IMR-90 (cell line): ENCODE measurements around the gene RBMS3.

Experiments
- BHLHE40 ChIP-seq: fragments of 150-350 bp; IDR thresholded peaks from 2 replicates; pipeline ENCODE4 v1.6.1; 2016; ENCODE audit warnings: mild to moderate bottlenecking, low read depth, low read length
- CEBPB ChIP-seq: IDR thresholded peaks from 2 replicates; pipeline ENCODE4 v1.6.1; 2012; ENCODE audit warnings: low read depth, low read length, improper control_type of control experiment
- CHD1 ChIP-seq: IDR thresholded peaks from 2 replicates; pipeline ENCODE4 v1.6.1; 2012; ENCODE audit warnings: low read depth, low read length, improper control_type of control experiment
- FOS ChIP-seq: fragments of 150-350 bp; IDR thresholded peaks from 2 replicates; pipeline ENCODE4 v1.6.1; 2016; ENCODE audit warnings: low read depth, low read length
- MAFK ChIP-seq: IDR thresholded peaks from 2 replicates; pipeline ENCODE4 v1.6.1; 2012; ENCODE audit warnings: low read depth, low read length, improper control_type of control experiment
- MAZ ChIP-seq: IDR thresholded peaks from 2 replicates; pipeline ENCODE4 v1.6.1; 2012; ENCODE audit warnings: low read depth, mild to moderate bottlenecking, low read length, improper control_type of control experiment, moderate library complexity, borderline replicate concordance
- MXI1 ChIP-seq: IDR thresholded peaks from 2 replicates; pipeline ENCODE4 v1.6.1; 2012; ENCODE audit warnings: low read depth, mild to moderate bottlenecking, low read length, moderate library complexity, borderline replicate concordance
- NFE2L2 ChIP-seq: fragments of 150-350 bp; IDR thresholded peaks from 2 replicates; pipeline ENCODE4 v1.6.1; 2016; ENCODE audit warnings: low read depth, mild to moderate bottlenecking, low read length
- POLR2A ChIP-seq: IDR thresholded peaks from 2 replicates; pipeline ENCODE4 v1.6.1; 2012; ENCODE audit warnings: mild to moderate bottlenecking, low read depth, low read length
- RAD21 ChIP-seq: IDR thresholded peaks from 2 replicates; pipeline ENCODE4 v1.6.1; 2012; ENCODE audit warnings: low read length, improper control_type of control experiment
- RCOR1 ChIP-seq: IDR thresholded peaks from 2 replicates; pipeline ENCODE4 v1.6.1; 2012; ENCODE audit warnings: mild to moderate bottlenecking, low read length, improper control_type of control experiment; ENCODE audit not compliant: insufficient replicate concordance
- RFX5 ChIP-seq: IDR thresholded peaks from 2 replicates; pipeline ENCODE4 v1.8.0; 2012; ENCODE audit warnings: low read depth, mild to moderate bottlenecking, low read length, moderate library complexity
- TF ChIP-seq, protein P1 (sequence below): conservative IDR thresholded peaks from 2 replicates; pipeline ENCODE4 v1.5.1; 2012; ENCODE audit warnings: mild to moderate bottlenecking, low read depth, low read length, improper control_type of control experiment
- TF ChIP-seq, protein P2 (sequence below): fragments of 150-350 bp; IDR thresholded peaks from 2 replicates; pipeline ENCODE4 v1.6.1; 2017; ENCODE audit warnings: mild to moderate bottlenecking, antibody characterized with exemption, low read length, low read depth

DNA sequence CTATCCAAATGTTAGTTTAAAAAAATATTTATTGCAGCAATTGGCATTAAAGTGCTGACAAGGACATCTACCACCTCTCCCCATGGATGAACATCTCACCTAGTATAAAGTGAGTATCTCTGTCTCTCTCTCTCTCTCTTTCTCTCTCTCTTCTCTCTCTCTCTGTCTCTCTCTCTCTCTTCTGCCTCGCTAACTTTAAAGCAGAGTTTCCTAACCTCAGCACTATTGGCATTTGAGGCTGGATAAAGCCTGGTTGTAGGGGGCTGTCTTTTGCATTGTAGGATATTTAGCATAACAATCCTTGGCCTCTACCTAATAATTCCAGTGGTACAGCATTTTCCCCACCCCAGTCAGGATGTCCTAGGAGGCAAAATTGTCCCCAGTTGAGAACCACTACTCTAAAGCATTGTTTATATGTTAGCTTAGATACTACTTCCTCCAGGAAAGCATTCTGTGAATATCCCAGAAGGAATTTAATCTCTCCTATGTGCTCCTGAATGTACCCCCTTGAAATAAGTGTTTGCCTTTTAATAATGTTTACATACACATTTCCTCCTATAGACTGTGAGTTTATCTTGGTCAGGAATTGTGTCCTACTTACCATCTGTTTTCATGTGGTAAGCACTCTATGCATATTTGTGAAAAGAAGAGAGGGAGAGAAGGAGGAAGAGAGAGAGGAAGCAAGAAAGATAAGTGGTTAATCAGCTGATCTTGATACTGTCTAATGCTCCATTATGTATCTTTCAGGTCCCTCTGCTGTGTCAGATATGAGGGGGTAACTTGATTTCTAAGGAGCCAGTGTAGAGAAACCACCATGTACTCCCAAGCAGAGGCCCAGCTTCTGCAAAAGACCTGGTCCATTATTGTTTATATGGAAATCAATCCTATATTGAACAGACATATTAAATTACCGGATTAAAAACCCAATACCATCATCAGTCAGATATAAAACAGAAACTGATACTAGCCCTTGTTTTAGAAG is 346.6 kb downstream of the RBMS3 start:
- TF ChIP-seq, protein P1, sequence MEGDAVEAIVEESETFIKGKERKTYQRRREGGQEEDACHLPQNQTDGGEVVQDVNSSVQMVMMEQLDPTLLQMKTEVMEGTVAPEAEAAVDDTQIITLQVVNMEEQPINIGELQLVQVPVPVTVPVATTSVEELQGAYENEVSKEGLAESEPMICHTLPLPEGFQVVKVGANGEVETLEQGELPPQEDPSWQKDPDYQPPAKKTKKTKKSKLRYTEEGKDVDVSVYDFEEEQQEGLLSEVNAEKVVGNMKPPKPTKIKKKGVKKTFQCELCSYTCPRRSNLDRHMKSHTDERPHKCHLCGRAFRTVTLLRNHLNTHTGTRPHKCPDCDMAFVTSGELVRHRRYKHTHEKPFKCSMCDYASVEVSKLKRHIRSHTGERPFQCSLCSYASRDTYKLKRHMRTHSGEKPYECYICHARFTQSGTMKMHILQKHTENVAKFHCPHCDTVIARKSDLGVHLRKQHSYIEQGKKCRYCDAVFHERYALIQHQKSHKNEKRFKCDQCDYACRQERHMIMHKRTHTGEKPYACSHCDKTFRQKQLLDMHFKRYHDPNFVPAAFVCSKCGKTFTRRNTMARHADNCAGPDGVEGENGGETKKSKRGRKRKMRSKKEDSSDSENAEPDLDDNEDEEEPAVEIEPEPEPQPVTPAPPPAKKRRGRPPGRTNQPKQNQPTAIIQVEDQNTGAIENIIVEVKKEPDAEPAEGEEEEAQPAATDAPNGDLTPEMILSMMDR: no peak
- no peak for TF ChIP-seq POLR2A
- TF ChIP-seq MAZ: no peak
- TF ChIP-seq FOS: no peak
- TF ChIP-seq, protein P2, sequence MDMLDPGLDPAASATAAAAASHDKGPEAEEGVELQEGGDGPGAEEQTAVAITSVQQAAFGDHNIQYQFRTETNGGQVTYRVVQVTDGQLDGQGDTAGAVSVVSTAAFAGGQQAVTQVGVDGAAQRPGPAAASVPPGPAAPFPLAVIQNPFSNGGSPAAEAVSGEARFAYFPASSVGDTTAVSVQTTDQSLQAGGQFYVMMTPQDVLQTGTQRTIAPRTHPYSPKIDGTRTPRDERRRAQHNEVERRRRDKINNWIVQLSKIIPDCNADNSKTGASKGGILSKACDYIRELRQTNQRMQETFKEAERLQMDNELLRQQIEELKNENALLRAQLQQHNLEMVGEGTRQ: no peak
- TF ChIP-seq RCOR1: no peak
- TF ChIP-seq BHLHE40: no peak
- TF ChIP-seq MXI1: no peak
- peak; percentile 32; the same call in 1 of the 2 replicates for TF ChIP-seq MAFK
- no peak for TF ChIP-seq NFE2L2
- TF ChIP-seq RAD21: no peak
- no peak for TF ChIP-seq CEBPB
- no peak for TF ChIP-seq RFX5
- TF ChIP-seq CHD1: no peak
